ENCODE measurements around the gene MYL12B.

MYL12B gene

DNA sequence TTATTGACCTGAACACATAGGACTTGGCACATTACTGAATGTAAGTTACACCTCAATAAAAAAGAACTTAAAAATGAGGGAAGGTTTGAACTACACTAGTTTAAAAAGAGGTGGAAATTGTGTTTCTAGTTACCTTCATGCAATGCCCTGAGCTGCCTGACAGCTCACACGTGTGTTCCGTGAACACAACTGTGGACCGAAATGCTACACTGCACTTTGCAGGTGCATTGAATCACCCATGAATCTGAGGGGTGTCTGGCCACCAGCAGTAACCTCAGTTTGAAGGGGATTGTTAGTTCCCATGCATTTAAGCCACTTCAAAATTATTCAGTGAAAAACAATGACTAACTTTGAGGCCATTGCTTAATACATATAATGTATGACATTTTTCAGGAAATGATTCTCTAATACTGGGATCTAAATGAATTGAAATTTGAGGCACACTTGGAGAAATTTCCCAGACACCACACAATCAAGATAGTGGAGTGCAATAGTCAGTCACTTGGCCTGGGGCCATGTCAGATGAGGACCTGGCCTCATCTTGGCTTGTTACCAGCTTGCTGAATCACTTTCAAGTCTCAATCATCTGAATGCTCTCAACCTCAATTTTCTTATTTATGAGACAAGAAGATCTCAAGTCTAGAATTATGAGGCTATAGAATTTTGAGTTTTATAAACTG, 59.3 kb downstream of the MYL12B start:
- DNase-seq (ENCODE audit: low read depth, low spot score) = peak; percentile 21
- POLR2A ChIA-PET = no interaction called here
- no peak overlapping the region for H3K4me3 ChIP-seq (ENCODE audit: low read depth, low read length)
- TF ChIP-seq, protein P1, sequence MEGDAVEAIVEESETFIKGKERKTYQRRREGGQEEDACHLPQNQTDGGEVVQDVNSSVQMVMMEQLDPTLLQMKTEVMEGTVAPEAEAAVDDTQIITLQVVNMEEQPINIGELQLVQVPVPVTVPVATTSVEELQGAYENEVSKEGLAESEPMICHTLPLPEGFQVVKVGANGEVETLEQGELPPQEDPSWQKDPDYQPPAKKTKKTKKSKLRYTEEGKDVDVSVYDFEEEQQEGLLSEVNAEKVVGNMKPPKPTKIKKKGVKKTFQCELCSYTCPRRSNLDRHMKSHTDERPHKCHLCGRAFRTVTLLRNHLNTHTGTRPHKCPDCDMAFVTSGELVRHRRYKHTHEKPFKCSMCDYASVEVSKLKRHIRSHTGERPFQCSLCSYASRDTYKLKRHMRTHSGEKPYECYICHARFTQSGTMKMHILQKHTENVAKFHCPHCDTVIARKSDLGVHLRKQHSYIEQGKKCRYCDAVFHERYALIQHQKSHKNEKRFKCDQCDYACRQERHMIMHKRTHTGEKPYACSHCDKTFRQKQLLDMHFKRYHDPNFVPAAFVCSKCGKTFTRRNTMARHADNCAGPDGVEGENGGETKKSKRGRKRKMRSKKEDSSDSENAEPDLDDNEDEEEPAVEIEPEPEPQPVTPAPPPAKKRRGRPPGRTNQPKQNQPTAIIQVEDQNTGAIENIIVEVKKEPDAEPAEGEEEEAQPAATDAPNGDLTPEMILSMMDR (IDR thresholded peaks at IDR 0.05; ENCODE audit: insufficient read depth, low read length, missing control alignments) = no peak
- CTCF ChIA-PET = interaction anchor here (0.7 to 0.9 kb wide), 2 partner anchors 13 to 23 kb away, joined by 3 read pairs; no protein-coding TSS in a partner anchor

DNA sequence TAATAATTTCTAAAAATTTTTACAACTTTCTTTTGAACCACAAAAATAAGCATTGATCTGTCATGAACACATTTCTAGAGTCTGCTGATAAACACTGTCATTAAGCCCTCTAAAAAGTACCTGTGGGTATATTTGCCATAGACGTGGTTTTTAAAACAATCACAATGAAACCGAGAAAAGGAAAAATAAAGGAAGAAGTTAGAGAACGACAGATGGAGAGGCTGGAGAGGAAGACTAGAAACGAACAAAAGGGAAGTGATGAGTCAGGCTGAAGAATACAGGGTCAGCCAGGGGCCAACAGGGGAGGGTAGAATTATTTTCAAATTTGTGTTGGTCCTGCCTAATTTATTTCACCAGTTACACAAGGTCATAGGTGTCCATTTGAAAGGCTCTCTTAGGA, 62.0 kb downstream of the MYL12B start:
- CTCF ChIA-PET = interaction anchor here (1.3 to 1.5 kb wide), 2 partner anchors 13 to 342 kb away, joined by 4 to 5 read pairs; no protein-coding TSS in a partner anchor
- DNase-seq (ENCODE audit: low read depth, low spot score) = no peak

More for the DNA sequence above, 62.0 kb downstream of the MYL12B start:
- POLR2A ChIA-PET = no interaction called here
- TF ChIP-seq, protein P1 (IDR thresholded peaks at IDR 0.05; ENCODE audit: insufficient read depth, low read length, missing control alignments) = no peak
- no peak overlapping the region for H3K4me3 ChIP-seq (ENCODE audit: low read depth, low read length)

Data from AG04449 (cell line).